ENCODE measurements around the gene YTHDF2. TPM values are rescaled to one million over a fixed set of nuclear protein-coding genes. Genes with fewer than 3 reads are reported as not detected.
"Not testable (repeated sequence)": the region's sequence is repeated elsewhere in the genome, so short reads cannot be mapped to it uniquely, and the experiment has no call there.

The YTHDF2 gene
- total RNA-seq, 1 experiment from 2014 or later, result 52.5 TPM

DNA sequence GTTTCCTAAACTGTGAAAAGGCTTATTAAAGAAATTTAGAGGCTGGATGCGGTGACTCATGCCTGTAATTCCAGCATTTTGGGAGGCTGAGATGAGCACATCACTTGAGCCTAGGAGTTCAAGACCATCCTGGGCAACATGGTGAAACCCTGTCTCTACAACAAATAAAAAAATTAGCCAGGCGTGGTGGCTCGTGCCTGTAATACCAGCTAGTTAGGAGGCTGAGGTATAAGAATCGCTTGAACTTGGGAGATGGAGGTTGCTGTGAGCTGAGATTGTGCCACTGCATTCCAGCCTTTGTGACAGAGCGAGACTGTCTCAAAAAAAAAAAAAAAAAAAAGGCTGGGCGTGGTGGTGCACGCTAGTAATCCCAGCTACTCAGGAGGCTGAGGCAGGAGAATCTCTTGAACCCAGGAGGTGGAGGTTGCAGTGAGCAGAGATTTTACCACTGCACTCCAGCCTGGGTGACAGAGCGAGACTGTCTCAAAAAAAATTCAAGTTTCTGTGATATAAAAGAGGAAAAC is 14.1 kb downstream of the YTHDF2 start:
- peaks cover 50% of the 10 kb centered on the region; the same call in 1 of the 2 replicates for H3K36me3 ChIP-seq (ENCODE audit: insufficient read depth, low read length)
- not testable (repeated sequence) for H3K4me2 ChIP-seq (ENCODE audit: low read depth, low read length, poor library complexity, severe bottlenecking)
- peaks cover 68% of the 10 kb centered on the region for H4K20me1 ChIP-seq (ENCODE audit: insufficient read depth, low read depth, low read length)

DNA sequence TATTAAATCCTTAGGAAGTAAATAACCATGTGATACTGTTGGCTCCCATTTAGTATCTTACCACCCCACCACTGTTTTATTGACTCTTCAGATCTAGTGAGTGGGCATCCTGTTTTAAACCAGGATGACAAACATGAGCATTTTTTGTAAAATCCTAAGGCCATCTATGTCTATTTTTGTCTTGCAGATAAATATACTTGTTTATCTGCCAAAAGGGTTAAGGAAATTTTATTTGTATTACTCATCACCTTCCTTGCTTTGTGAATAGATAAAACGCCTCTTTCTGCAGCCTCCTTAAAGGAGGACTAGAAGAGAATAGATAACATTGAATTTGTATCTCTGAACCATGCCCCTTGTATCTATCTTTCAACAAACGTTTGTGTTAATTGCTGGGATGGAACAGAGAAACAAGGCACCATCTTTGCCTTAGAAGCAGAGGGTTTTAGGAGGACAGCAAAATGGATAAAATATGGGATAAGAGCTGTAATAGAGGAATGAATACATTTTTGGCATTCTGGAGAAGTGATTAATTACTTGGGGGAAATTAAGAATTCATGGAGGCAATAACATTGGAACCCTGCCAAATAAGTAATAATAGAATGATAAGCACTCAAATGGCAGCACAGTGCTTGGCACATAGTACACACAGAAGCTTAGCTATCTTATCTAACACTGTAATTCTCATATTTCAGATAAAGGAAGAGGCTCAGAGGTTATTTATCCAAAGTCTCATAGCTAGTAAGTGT is 14.7 kb downstream of the YTHDF2 start:
- H3K4me2 ChIP-seq (ENCODE audit: low read depth, low read length, poor library complexity, severe bottlenecking), result no peak overlapping the region
- peaks cover 100% of the 10 kb centered on the region for H3K79me2 ChIP-seq (ENCODE audit: low read length)
- peaks cover 68% of the 10 kb centered on the region for H4K20me1 ChIP-seq (ENCODE audit: insufficient read depth, low read depth, low read length)
- H3K9ac ChIP-seq (ENCODE audit: low read length), result no peak overlapping the region
- no peak overlapping the region for H3K27ac ChIP-seq (ENCODE audit: low read length)
- H3K36me3 ChIP-seq (ENCODE audit: insufficient read depth, low read length), result peaks cover 50% of the 10 kb centered on the region; the same call in 1 of the 2 replicates
- DNase-seq, result no peak
- no peaks in the 10 kb centered on the region for H3K9me2 ChIP-seq (replicated peaks; ENCODE audit: insufficient read depth, low read length)
- no peaks in the 10 kb centered on the region for H3K9me3 ChIP-seq (ENCODE audit: low read length)
- H2AFZ ChIP-seq (ENCODE audit: low read length), result no peak overlapping the region
- H3K27me3 ChIP-seq (ENCODE audit: low read length), result no peaks in the 10 kb centered on the region
- H3K4me1 ChIP-seq (ENCODE audit: low read length), result peaks cover 6% of the 10 kb centered on the region; the same call in 1 of the 2 replicates
- H3K4me3 ChIP-seq (ENCODE audit: low read length), result no peak overlapping the region

More for the DNA sequence above, 14.1 kb downstream of the YTHDF2 start:
- not testable (repeated sequence) for H2AFZ ChIP-seq (ENCODE audit: low read length); H3K4me1 ChIP-seq (ENCODE audit: low read length); H3K27me3 ChIP-seq (ENCODE audit: low read length); H3K9ac ChIP-seq (ENCODE audit: low read length); H3K9me3 ChIP-seq (ENCODE audit: low read length); H3K9me2 ChIP-seq (replicated peaks; ENCODE audit: insufficient read depth, low read length); H3K27ac ChIP-seq (ENCODE audit: low read length); DNase-seq; H3K4me3 ChIP-seq (ENCODE audit: low read length)
- H3K79me2 ChIP-seq (ENCODE audit: low read length), result peaks cover 100% of the 10 kb centered on the region

DNA sequence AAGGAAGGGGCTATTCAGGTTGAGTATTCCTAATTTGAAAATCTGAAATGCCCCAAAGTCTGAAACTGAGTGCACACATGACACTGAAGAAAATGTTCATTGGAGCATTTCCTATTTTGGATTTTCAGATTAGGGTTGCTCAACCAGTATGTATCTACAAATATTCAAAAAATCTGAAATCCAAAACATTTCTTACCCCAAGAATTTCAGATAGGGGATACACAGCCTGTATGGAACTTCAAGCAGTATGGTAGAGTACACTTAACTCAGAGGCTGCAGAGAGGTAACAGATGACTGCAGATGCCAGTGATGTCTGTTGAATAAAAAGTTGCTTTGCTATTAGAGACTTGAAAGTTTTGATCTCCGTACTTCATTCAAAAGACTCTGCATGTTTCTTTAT is 19.0 kb downstream of the YTHDF2 start:
- no peak for DNase-seq
- Histone ChIP-seq H3K9ac (ENCODE audit: low read length) (no peak overlapping the region), H3K4me2 (ENCODE audit: low read depth, low read length, poor library complexity, severe bottlenecking) (no peak overlapping the region), H3K4me1 (ENCODE audit: low read length) (no peaks in the 10 kb centered on the region), H4K20me1 (ENCODE audit: insufficient read depth, low read depth, low read length) (peaks cover 78% of the 10 kb centered on the region), H3K9me3 (ENCODE audit: low read length) (no peaks in the 10 kb centered on the region), H3K36me3 (ENCODE audit: insufficient read depth, low read length) (peaks cover 52% of the 10 kb centered on the region; the same call in 1 of the 2 replicates), H3K9me2 (replicated peaks; ENCODE audit: insufficient read depth, low read length) (no peaks in the 10 kb centered on the region), H3K27me3 (ENCODE audit: low read length) (no peaks in the 10 kb centered on the region), H3K4me3 (ENCODE audit: low read length) (no peak overlapping the region), H2AFZ (ENCODE audit: low read length) (no peak overlapping the region), H3K79me2 (ENCODE audit: low read length) (peaks cover 98% of the 10 kb centered on the region), H3K27ac (ENCODE audit: low read length) (no peak overlapping the region)

DNA sequence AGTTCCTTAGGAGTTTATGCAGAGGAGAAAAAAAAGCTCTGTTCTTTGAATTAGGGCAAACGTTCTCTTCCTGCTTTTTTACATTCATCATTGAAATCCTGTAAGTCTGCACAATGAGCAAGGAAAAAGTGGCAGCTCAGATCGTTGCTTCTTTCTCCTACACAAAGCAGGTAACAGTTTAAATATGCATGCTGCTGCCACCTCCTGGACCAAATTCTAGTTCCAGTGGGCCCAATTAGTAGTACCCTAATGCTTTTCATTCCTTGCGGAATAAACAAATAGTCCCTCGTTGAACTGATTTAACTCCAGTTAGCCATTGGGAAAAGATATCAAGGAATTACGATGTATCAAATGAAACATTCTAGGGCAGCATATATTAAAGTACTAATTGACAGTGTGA is 20.1 kb downstream of the YTHDF2 start:
- peaks cover 45% of the 10 kb centered on the region; the same call in 1 of the 2 replicates for H3K36me3 ChIP-seq (ENCODE audit: insufficient read depth, low read length)
- peaks cover 98% of the 10 kb centered on the region for H3K79me2 ChIP-seq (ENCODE audit: low read length)
- H3K27me3 ChIP-seq (ENCODE audit: low read length), result no peaks in the 10 kb centered on the region
- no peaks in the 10 kb centered on the region for H3K9me2 ChIP-seq (replicated peaks; ENCODE audit: insufficient read depth, low read length)
- H2AFZ ChIP-seq (ENCODE audit: low read length), result no peak overlapping the region
- H4K20me1 ChIP-seq (ENCODE audit: insufficient read depth, low read depth, low read length), result peaks cover 71% of the 10 kb centered on the region
- no peak overlapping the region for H3K27ac ChIP-seq (ENCODE audit: low read length)
- H3K9me3 ChIP-seq (ENCODE audit: low read length), result no peaks in the 10 kb centered on the region
- H3K4me1 ChIP-seq (ENCODE audit: low read length), result no peaks in the 10 kb centered on the region
- H3K4me2 ChIP-seq (ENCODE audit: low read depth, low read length, poor library complexity, severe bottlenecking), result no peak overlapping the region
- no peak overlapping the region for H3K9ac ChIP-seq (ENCODE audit: low read length)
- DNase-seq, result no peak
- no peak overlapping the region for H3K4me3 ChIP-seq (ENCODE audit: low read length)

DNA sequence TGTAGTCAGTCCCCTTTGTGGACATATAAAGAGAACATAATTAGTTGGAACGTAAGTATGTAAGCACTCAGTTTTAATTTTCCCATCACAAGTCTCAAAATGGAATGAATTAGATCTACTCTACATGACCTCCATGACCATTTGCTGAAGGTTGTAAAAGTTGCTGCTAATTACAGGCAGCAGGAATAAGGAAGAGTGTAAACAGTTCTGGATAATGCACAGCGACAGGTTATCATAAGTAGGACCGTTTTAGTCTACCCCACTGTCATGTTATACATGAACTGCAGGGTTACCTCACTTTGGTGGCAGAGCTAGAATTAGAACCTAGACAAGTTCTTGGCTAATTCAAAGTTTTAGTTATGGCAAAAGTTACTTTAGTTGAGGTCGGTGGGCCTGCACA is 21.7 kb downstream of the YTHDF2 start:
- Histone ChIP-seq H3K9me2 (replicated peaks; ENCODE audit: insufficient read depth, low read length) (no peaks in the 10 kb centered on the region), H3K4me3 (ENCODE audit: low read length) (no peak overlapping the region), H3K4me1 (ENCODE audit: low read length) (no peaks in the 10 kb centered on the region), H3K9me3 (ENCODE audit: low read length) (no peaks in the 10 kb centered on the region), H4K20me1 (ENCODE audit: insufficient read depth, low read depth, low read length) (peaks cover 66% of the 10 kb centered on the region), H3K36me3 (ENCODE audit: insufficient read depth, low read length) (peaks cover 40% of the 10 kb centered on the region; the same call in 1 of the 2 replicates), H2AFZ (ENCODE audit: low read length) (no peak overlapping the region), H3K79me2 (ENCODE audit: low read length) (peaks cover 98% of the 10 kb centered on the region), H3K27ac (ENCODE audit: low read length) (no peak overlapping the region), H3K9ac (ENCODE audit: low read length) (no peak overlapping the region), H3K4me2 (ENCODE audit: low read depth, low read length, poor library complexity, severe bottlenecking) (no peak overlapping the region), H3K27me3 (ENCODE audit: low read length) (no peaks in the 10 kb centered on the region)
- no peak for DNase-seq

DNA sequence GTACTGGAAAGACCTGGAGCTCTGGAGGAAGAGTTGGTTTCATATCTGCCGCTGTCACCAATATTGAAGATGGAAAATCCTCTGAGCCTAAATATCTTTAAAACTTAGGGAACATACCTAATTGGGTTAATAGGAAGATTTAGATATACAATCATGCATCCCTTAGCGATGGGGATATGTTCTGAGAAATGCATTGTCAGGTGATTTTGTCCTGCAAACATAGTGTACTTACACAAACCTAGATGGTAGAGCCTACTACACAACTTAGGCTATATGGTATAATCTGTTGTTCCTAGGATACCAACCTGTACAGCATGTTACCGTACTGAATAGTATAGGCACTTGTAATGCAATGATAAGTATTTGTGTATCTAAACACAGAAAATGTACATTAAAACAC is 22.5 kb downstream of the YTHDF2 start:
- H3K79me2 ChIP-seq (ENCODE audit: low read length), result peaks cover 92% of the 10 kb centered on the region
- no peaks in the 10 kb centered on the region for H3K4me1 ChIP-seq (ENCODE audit: low read length)
- no peak overlapping the region for H3K27ac ChIP-seq (ENCODE audit: low read length)
- H3K27me3 ChIP-seq (ENCODE audit: low read length), result no peaks in the 10 kb centered on the region
- H3K4me2 ChIP-seq (ENCODE audit: low read depth, low read length, poor library complexity, severe bottlenecking), result no peak overlapping the region
- no peak for DNase-seq
- no peak overlapping the region for H3K9ac ChIP-seq (ENCODE audit: low read length)
- H3K9me3 ChIP-seq (ENCODE audit: low read length), result no peaks in the 10 kb centered on the region
- no peak overlapping the region for H3K4me3 ChIP-seq (ENCODE audit: low read length)
- peaks cover 61% of the 10 kb centered on the region for H4K20me1 ChIP-seq (ENCODE audit: insufficient read depth, low read depth, low read length)
- H3K36me3 ChIP-seq (ENCODE audit: insufficient read depth, low read length), result peaks cover 40% of the 10 kb centered on the region; the same call in 1 of the 2 replicates
- no peaks in the 10 kb centered on the region for H3K9me2 ChIP-seq (replicated peaks; ENCODE audit: insufficient read depth, low read length)
- no peak overlapping the region for H2AFZ ChIP-seq (ENCODE audit: low read length)

DNA sequence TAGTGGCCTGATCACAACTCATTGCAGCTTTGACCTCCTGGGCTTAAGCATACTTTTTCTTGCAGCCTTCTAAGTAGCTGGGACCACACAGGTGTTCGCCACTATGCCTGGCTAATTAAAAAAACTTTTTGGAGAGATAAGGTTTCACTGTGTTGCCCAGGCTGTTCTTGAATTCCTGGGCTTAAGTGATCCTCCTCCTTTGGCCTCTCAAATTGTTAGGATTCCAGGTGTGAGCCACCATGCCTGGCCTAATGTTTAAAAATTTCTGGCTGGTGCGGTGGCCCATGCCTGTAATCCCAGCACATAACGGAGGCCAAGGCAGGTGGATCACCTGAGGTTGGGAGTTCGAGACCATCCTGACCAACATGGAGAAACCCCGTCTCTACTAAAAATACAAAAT is 24.4 kb downstream of the YTHDF2 start:
- Histone ChIP-seq H3K27ac (ENCODE audit: low read length) (no peak overlapping the region), H4K20me1 (ENCODE audit: insufficient read depth, low read depth, low read length) (peaks cover 63% of the 10 kb centered on the region), H3K79me2 (ENCODE audit: low read length) (peaks cover 92% of the 10 kb centered on the region), H3K4me2 (ENCODE audit: low read depth, low read length, poor library complexity, severe bottlenecking) (no peak overlapping the region), H2AFZ (ENCODE audit: low read length) (no peak overlapping the region), H3K4me3 (ENCODE audit: low read length) (no peak overlapping the region), H3K9ac (ENCODE audit: low read length) (no peak overlapping the region), H3K9me2 (replicated peaks; ENCODE audit: insufficient read depth, low read length) (no peaks in the 10 kb centered on the region), H3K4me1 (ENCODE audit: low read length) (no peaks in the 10 kb centered on the region), H3K36me3 (ENCODE audit: insufficient read depth, low read length) (peaks cover 35% of the 10 kb centered on the region; the same call in 1 of the 2 replicates), H3K27me3 (ENCODE audit: low read length) (no peaks in the 10 kb centered on the region), H3K9me3 (ENCODE audit: low read length) (no peaks in the 10 kb centered on the region)
- DNase-seq, result no peak

DNA sequence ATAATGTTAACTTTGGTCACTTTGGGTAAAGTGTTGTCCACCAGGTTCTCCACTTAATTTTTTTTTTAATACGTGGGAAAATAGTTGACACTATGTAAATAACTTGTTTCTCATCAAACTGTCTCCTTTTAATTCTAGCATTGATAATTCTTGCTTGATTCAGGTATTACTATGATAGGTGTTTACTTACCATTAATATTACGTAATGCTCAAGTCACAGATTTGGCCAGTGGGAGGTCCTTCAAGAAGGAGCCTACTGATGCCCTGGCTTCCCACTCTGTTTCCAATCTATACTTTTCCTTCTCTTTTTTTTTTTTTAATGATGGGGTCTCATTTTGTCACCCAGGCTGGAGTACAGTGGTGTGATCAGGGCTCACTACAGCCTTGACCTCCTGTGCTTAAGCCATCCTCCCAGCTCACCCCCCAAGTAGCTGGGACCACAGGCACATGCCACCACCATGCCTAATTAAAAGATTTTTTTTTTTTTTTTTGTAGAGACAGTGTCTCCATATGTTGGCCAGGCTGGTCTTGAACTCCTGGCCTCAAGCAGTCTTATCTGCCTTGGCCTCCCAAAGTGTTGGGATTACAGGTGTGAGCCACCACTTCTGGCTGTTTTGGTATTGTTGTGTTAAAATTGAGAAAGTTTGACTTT is 29.9 kb downstream of the YTHDF2 start:
- Histone ChIP-seq H3K27ac (ENCODE audit: low read length) (no peak overlapping the region), H3K4me3 (ENCODE audit: low read length) (no peak overlapping the region), H3K9ac (ENCODE audit: low read length) (no peak overlapping the region), H2AFZ (ENCODE audit: low read length) (no peak overlapping the region), H4K20me1 (ENCODE audit: insufficient read depth, low read depth, low read length) (peaks cover 45% of the 10 kb centered on the region), H3K9me3 (ENCODE audit: low read length) (no peaks in the 10 kb centered on the region), H3K4me2 (ENCODE audit: low read depth, low read length, poor library complexity, severe bottlenecking) (no peak overlapping the region), H3K9me2 (replicated peaks; ENCODE audit: insufficient read depth, low read length) (no peaks in the 10 kb centered on the region), H3K79me2 (ENCODE audit: low read length) (peaks cover 61% of the 10 kb centered on the region), H3K4me1 (ENCODE audit: low read length) (no peaks in the 10 kb centered on the region), H3K36me3 (ENCODE audit: insufficient read depth, low read length) (peaks cover 33% of the 10 kb centered on the region), H3K27me3 (ENCODE audit: low read length) (no peaks in the 10 kb centered on the region)
- DNase-seq, result no peak

Data from Karpas-422 (cell line).